ENCODE measurements around the gene MKRN2.

The MKRN2 gene, protein sequence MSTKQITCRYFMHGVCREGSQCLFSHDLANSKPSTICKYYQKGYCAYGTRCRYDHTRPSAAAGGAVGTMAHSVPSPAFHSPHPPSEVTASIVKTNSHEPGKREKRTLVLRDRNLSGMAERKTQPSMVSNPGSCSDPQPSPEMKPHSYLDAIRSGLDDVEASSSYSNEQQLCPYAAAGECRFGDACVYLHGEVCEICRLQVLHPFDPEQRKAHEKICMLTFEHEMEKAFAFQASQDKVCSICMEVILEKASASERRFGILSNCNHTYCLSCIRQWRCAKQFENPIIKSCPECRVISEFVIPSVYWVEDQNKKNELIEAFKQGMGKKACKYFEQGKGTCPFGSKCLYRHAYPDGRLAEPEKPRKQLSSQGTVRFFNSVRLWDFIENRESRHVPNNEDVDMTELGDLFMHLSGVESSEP

DNA sequence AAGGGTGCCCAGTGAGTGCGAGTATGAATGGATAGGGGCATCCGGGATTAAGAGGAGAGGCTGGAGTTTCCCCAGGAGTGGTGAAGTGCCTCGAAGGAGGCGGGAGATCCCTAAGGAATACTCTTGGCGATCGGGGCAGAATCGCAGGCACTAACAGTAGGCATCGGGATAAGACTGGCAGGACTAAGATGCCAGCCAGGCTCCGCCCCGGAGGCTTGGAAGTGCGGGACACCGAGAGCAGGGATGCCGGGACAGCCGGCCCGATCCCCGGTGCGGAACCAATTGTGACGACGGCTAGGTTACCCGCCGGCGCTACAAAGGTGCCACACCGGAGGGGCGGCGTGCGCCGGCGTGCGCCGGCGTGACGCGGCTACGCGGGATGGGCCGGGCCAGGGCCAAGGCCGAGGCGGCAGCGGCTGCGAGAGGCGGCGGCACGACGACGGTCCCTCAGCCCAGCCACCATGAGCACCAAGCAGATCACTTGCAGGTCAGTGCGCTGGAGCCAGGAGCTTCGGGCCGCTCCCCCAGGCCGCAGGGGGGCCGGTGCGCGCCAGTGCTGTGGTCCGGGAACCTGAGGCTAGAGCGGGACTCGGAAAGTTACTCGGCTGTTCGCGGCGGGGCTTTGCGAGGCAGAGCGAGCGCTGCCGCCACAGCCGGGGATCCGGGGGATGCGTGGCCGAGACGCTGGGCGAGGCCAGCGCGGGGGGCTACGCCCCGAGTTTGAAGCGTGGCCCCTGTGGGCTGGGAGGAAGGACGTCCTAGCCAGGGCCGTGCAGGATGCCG lies at the start of gene MKRN2:
MKRN2 (plus strand) TSS at position 398 of the 783 bp plus-strand sequence; CDS start at position 462, 64 bp downstream.
- Mint-ChIP-seq H3K9me3 (no peaks in the 10 kb centered on the region), H3K4me3 (peak within 1 kb of the TSS; percentile 82), H3K36me3 (no peaks in the 10 kb centered on the region), H3K27ac (peak within 1 kb of the TSS; percentile 95), H3K4me1 (peaks cover 58% of the 10 kb centered on the region), H3K27me3 (peaks cover 35% of the 10 kb centered on the region)
- peak; percentile 87 for DNase-seq
- CTCF ChIA-PET, result no interaction called here

DNA sequence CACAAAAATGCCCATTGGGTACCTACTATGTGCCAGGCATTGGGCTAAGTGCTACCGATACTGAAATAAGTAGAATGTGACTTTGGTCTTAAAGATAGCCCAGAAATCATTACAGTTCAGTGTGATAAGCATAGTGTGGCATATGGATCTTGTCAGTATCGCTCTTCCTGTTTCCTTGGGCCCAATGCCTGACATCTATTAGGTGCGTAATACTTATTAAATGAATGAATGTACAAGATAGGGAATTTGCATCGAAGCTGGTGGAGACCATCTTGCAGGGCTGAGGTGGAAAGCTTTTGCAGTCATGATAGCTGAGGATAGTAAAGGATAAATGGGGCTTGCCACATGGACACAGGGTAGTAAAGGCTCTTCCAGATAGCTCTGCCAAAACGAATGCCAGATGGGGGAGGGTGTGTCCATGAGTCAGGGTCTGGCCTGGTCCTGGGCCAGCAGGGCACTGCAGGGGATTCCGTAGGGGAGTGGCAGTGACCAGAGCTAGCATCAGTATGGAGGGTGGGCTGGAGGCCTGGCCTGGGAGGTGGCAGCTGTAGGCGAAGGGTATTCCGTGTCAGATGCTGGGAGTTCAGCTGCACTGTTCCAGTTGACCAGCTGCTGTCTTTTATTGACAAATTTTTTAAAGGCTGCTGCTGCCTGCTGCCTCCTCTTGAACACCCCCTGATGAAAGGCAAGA lies 49.2 kb upstream of the MKRN2 start:
- Mint-ChIP-seq H3K27me3 (no peaks in the 10 kb centered on the region), H3K27ac (no peak overlapping the region), H3K36me3 (peaks cover 14% of the 10 kb centered on the region), H3K4me3 (no peak overlapping the region), H3K9me3 (no peaks in the 10 kb centered on the region), H3K4me1 (no peaks in the 10 kb centered on the region)
- DNase-seq, result no peak
- CTCF ChIA-PET, result interaction anchor here (0.6 to 1.0 kb wide), 4 partner anchors 12 to 375 kb away, joined by 3 to 4 read pairs (median 3); no protein-coding TSS in a partner anchor

DNA sequence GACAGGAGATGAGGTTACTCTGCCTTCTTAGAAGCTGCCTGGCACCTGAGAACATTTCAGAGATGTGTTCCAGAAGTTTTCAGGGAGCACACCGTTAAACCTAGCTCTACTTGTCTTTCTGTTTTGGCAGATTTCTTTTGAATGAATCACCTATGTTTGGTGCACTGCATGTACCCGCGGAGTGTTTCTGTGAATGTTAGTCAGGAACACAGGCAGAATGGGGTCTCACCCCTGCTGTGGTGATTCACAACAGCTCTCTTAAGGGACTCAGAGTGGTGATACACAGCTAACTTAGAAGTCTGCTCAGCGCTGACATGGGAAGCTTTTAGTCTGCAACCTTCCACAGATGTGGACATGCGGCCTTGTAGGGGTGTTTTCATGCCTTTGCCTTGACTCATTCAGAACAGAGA lies 48.6 kb upstream of the MKRN2 start:
- no peak for DNase-seq
- H3K4me1 Mint-ChIP-seq, result no peaks in the 10 kb centered on the region
- H3K27me3 Mint-ChIP-seq, result no peaks in the 10 kb centered on the region
- CTCF ChIA-PET, result interaction anchor here (0.5 to 1.0 kb wide), 3 partner anchors 13 to 335 kb away, joined by 3 to 4 read pairs (median 3); no protein-coding TSS in a partner anchor
- no peak overlapping the region for H3K27ac Mint-ChIP-seq
- no peak overlapping the region for H3K4me3 Mint-ChIP-seq
- H3K36me3 Mint-ChIP-seq, result peaks cover 10% of the 10 kb centered on the region
- no peaks in the 10 kb centered on the region for H3K9me3 Mint-ChIP-seq

DNA sequence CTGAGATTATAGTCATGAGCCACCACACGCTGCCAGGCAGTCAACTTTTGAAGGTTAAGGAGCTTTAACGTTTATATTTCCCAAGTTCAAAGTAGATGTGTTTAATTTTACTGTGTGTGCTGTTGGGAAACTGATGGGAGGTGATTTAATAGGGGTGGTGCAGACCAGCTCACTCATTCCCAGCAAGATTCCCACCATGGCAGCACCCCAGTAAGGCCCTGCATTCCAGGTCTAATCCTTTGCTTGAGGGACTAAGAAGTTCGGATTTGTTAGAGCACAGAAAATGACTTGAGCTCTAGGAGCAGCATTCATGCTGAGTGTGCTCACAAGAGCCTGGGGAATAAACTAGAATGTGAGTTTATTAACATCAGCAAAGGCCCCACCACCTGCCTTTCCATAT lies 47.4 kb upstream of the MKRN2 start:
- Mint-ChIP-seq H3K9me3 (no peaks in the 10 kb centered on the region), H3K27me3 (no peaks in the 10 kb centered on the region), H3K27ac (no peak overlapping the region), H3K4me3 (no peak overlapping the region), H3K4me1 (no peaks in the 10 kb centered on the region), H3K36me3 (peaks cover 3% of the 10 kb centered on the region)
- CTCF ChIA-PET, result interaction anchor here (0.6 kb wide), 1 partner anchor 423 kb away, joined by 3 read pairs; no protein-coding TSS in a partner anchor
- DNase-seq, result no peak

DNA sequence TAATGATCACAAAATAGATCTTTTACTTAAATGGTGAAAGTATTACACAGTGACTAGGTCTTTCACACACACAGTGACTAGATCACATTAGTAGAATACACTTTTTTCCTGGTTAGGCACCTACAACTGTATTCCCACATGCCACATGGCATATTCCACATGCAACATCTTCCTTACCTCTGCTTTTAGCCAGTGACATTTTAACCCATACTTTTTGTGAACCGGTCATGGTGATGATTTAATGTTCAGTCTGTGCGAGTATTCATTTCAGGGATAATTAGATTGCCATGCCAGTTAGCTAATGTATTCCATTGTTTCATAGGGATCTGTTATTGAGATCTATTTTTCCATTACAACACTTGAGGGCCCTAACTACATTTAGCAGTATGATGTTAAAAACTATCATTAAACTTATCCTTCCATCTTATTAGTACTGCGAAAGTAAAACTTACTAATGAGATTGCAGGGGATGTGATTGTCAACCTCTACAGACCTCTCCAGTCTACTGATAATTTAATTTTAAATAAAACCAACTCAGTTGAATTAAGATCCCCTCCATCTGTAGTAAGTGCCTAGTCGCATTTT lies 44.3 kb upstream of the MKRN2 start:
- H3K4me1 Mint-ChIP-seq, result no peaks in the 10 kb centered on the region
- no peaks in the 10 kb centered on the region for H3K36me3 Mint-ChIP-seq
- no peak for DNase-seq
- H3K27ac Mint-ChIP-seq, result no peak overlapping the region
- H3K9me3 Mint-ChIP-seq, result no peaks in the 10 kb centered on the region
- no peak overlapping the region for H3K4me3 Mint-ChIP-seq
- H3K27me3 Mint-ChIP-seq, result no peaks in the 10 kb centered on the region
- CTCF ChIA-PET, result no interaction called here

DNA sequence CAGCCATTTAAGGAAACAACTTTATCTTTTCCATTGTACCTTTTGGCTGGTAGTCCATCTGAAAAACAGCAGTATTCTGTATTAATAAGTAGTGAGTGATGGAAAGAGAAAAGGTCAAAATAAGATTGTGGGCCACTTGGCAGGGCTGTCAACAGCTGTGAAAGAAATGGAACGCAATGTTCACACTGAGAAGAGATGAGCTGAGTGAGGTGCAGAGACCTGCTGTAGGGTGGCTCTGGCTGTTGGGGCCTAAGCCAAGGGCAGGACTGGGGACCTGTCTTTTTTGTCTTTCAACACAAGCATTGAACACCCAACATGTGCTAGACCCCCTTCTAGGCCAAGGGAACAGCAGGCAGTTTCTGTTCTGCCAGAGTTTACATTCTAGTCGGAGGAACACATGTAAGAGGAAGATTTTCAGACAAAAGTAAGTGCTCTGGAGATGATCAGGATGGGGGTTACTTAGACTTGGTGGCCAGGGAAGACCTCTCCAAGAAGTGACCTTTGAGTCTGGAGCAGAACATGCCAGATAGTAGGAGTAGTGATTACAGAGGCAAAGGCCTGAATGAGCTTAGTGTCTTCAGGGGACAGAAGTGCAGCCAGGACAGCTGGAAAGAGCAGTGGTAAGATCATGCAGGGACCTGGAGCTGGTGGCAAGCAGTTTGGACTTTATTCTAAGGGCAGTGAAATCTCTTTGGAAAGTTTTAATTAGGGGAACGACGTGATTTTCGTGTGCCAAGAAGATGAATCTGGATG lies 43.0 kb upstream of the MKRN2 start:
- no peak overlapping the region for H3K27ac Mint-ChIP-seq
- no peaks in the 10 kb centered on the region for H3K9me3 Mint-ChIP-seq
- no peaks in the 10 kb centered on the region for H3K27me3 Mint-ChIP-seq
- CTCF ChIA-PET, result interaction anchor here (0.9 kb wide), 1 partner anchor 379 kb away, joined by 3 read pairs; no protein-coding TSS in a partner anchor
- no peak for DNase-seq
- H3K4me3 Mint-ChIP-seq, result no peak overlapping the region
- no peaks in the 10 kb centered on the region for H3K36me3 Mint-ChIP-seq
- no peaks in the 10 kb centered on the region for H3K4me1 Mint-ChIP-seq

DNA sequence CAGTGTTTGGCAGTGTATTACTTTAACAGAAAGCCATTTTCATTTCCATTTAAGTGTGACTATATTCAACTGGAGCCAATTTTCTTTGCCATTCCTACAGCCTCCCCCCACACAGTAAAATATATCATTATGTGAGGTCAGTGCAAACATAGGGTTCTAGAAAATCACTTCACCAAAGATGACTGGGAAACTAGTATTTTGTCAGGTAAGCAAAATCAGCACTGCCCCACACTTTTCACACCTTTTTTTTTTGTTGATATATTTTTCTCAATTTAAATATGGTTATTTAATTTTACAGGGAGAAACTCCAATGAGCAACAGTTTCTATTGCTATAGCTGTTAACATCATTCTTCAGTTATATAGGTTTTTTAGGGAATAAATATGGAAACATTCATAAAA lies 41.3 kb upstream of the MKRN2 start:
- Mint-ChIP-seq H3K36me3 (peaks cover 2% of the 10 kb centered on the region), H3K9me3 (no peaks in the 10 kb centered on the region), H3K4me3 (no peak overlapping the region), H3K4me1 (no peaks in the 10 kb centered on the region), H3K27ac (no peak overlapping the region), H3K27me3 (no peaks in the 10 kb centered on the region)
- no peak for DNase-seq
- CTCF ChIA-PET, result no interaction called here

DNA sequence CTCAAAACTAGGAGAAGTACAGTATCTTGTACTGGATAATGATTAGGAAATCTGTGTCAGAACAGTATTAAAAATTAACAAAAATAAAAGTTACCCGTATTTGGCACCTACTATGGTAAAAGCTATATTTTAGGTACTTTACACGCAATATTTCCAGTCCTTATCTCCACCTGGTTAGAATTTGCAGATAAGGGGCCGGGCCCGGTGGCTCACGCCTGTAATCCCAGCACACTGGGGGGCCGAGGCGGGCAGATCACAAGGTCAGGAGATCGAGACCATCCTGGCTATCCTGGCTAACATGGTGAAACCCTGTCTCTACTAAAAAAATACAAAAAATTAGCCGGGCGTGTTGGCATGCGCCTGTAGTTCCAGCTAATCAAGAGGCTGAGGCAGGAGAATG lies 40.0 kb upstream of the MKRN2 start:
- Mint-ChIP-seq H3K9me3 (no peaks in the 10 kb centered on the region), H3K4me1 (no peaks in the 10 kb centered on the region), H3K36me3 (peaks cover 7% of the 10 kb centered on the region), H3K4me3 (no peak overlapping the region), H3K27ac (no peak overlapping the region), H3K27me3 (no peaks in the 10 kb centered on the region)
- no peak for DNase-seq
- CTCF ChIA-PET, result no interaction called here

DNA sequence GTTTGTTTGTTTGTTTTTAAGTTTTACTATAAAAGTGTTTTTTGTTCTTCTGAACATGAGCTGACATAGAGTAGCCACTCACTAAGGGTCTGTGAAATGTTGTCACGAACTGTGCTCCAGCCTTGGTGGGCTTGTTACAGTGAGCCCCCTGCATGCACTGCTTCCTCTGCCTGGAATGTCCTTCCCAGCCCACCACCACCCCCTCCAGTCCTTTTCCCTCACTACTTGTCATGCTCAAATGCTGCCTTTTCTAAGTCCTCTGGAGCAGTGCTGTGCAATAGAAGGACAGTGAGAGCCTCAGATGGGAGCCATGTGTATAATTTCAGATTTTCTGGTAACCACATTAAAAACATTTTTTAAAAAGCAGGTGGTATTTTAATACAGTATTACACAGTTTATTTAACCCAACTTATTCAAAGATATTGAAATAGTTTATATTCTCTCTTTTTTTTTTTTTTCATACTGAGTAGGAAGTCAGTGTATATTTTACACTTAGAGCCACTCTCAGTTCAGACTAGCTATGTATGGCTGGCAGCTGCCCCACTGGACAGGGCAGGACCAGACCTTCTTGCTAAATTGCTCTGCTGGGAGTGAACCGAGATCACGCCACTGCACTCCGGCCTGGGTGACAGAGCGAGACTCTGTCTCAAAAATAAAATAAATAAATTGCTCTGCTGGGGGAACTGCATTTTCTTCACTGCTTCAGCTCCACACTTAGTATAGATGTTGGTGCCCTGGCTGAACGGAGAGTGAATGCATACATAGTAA lies 38.4 kb upstream of the MKRN2 start:
- no peak for DNase-seq
- H3K27ac Mint-ChIP-seq, result no peak overlapping the region
- no peak overlapping the region for H3K4me3 Mint-ChIP-seq
- no peaks in the 10 kb centered on the region for H3K4me1 Mint-ChIP-seq
- no peaks in the 10 kb centered on the region for H3K27me3 Mint-ChIP-seq
- peaks cover 7% of the 10 kb centered on the region for H3K36me3 Mint-ChIP-seq
- CTCF ChIA-PET, result no interaction called here
- no peaks in the 10 kb centered on the region for H3K9me3 Mint-ChIP-seq

DNA sequence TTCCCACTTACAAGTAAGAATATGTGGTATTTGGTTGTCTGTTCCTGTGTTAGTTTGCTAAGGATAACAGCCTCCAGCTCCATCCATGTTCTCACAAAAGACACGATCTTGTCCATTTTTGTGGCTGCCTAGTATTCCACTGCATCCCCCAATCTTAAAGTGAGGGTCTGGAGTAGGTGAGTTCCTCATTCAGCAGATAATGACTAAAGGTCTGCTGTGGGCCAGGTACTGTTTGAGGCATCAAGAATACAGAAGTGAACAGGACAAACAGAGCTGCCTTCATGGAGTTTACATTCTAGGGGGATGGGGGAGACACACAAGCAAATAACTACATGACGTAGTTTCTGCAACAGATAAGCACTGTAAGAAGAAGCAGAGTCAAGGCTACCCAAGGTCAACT lies 35.9 kb upstream of the MKRN2 start:
- DNase-seq, result no peak
- Mint-ChIP-seq H3K9me3 (no peaks in the 10 kb centered on the region), H3K27ac (no peak overlapping the region), H3K36me3 (peaks cover 7% of the 10 kb centered on the region), H3K4me1 (no peaks in the 10 kb centered on the region), H3K4me3 (no peak overlapping the region), H3K27me3 (no peaks in the 10 kb centered on the region)
- CTCF ChIA-PET, result no interaction called here

DNA sequence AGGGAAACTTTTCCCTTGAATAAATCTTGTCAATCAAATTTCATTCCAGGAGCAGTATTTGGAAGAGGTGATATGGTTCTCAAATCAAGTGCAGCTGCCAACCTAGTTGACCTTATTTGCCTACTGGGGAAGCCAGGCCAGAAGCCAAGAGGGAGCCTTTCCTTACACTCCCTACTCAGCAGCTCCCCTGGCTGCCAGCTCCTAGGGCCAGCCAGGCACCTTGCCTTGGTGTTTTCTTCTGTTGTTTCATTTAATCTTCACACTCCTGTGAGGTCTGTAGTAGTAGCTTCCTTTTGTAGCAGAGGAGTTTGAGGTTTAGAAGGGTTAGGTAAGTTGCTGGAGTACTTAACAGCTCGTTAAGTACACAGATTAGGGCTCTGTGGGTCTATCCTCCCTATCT lies 34.2 kb upstream of the MKRN2 start:
- Mint-ChIP-seq H3K27me3 (no peaks in the 10 kb centered on the region), H3K36me3 (peaks cover 7% of the 10 kb centered on the region), H3K4me3 (no peak overlapping the region), H3K9me3 (no peaks in the 10 kb centered on the region), H3K27ac (no peak overlapping the region), H3K4me1 (no peaks in the 10 kb centered on the region)
- no peak for DNase-seq
- CTCF ChIA-PET, result interaction anchor here (1.1 to 1.7 kb wide), 2 partner anchors 14 to 43 kb away, joined by 3 read pairs; no protein-coding TSS in a partner anchor

DNA sequence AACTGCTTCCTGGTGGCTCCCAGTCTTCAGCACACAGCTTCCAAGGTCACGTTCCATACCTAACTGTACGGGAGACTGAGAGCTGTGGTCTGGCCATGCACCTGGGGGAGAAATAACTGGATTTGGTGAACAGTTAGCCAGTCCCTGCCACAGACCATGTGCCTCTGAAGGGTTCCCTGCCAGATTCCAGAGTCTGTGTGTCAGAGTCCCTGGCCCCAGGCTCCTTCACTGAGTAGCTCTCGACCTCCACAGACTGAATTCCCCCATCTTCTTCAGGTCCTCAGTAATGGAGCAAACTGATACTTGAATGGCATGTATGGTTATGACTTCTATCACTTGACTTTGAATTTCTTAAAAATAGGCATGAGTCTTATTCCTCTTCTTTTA lies 29.1 kb upstream of the MKRN2 start:
- H3K27me3 Mint-ChIP-seq, result no peaks in the 10 kb centered on the region
- H3K4me1 Mint-ChIP-seq, result no peaks in the 10 kb centered on the region
- CTCF ChIA-PET, result interaction anchor here (0.9 kb wide), 1 partner anchor 24 kb away, joined by 3 read pairs; no protein-coding TSS in a partner anchor
- peaks cover 5% of the 10 kb centered on the region for H3K36me3 Mint-ChIP-seq
- no peak overlapping the region for H3K27ac Mint-ChIP-seq
- H3K9me3 Mint-ChIP-seq, result no peaks in the 10 kb centered on the region
- no peak overlapping the region for H3K4me3 Mint-ChIP-seq
- no peak for DNase-seq

DNA sequence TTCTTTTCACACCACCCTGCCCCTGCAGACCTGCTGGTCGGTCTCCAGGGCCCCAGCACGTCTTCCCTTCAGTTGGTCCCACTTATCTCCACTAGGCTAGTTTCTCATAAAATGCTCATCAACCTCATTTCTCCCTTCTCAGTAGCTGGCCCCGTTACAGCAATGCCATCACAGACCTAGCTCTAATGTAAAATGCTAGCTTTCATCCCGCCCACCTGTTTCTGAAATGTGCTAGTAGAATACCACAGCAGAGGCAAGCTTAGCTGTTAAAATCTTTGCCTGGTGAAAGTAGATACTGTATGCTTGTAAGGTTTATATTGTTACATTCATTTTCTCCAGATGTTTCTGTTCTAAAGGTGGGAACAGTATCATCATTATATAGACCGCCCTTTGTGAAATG lies 24.7 kb upstream of the MKRN2 start:
- Mint-ChIP-seq H3K4me3 (no peak overlapping the region), H3K9me3 (no peaks in the 10 kb centered on the region), H3K4me1 (no peaks in the 10 kb centered on the region), H3K27me3 (no peaks in the 10 kb centered on the region), H3K27ac (no peak overlapping the region), H3K36me3 (peaks cover 9% of the 10 kb centered on the region)
- DNase-seq, result no peak
- CTCF ChIA-PET, result no interaction called here

Measured in activated naive CD4-positive, alpha-beta T cell treated with anti-CD3 and anti-CD28 coated beads, Interleukin-2, amount 10 ng/mL, durations not matched to agents 7 days and 5 days (primary cell).